Measurements from ENCODE around the gene TESMIN. TPM values are rescaled to one million over a fixed set of nuclear protein-coding genes. Genes with fewer than 3 reads are reported as not detected.

TESMIN gene
- total RNA-seq, 1 donor from 2014 or later = 2.5 TPM

DNA sequence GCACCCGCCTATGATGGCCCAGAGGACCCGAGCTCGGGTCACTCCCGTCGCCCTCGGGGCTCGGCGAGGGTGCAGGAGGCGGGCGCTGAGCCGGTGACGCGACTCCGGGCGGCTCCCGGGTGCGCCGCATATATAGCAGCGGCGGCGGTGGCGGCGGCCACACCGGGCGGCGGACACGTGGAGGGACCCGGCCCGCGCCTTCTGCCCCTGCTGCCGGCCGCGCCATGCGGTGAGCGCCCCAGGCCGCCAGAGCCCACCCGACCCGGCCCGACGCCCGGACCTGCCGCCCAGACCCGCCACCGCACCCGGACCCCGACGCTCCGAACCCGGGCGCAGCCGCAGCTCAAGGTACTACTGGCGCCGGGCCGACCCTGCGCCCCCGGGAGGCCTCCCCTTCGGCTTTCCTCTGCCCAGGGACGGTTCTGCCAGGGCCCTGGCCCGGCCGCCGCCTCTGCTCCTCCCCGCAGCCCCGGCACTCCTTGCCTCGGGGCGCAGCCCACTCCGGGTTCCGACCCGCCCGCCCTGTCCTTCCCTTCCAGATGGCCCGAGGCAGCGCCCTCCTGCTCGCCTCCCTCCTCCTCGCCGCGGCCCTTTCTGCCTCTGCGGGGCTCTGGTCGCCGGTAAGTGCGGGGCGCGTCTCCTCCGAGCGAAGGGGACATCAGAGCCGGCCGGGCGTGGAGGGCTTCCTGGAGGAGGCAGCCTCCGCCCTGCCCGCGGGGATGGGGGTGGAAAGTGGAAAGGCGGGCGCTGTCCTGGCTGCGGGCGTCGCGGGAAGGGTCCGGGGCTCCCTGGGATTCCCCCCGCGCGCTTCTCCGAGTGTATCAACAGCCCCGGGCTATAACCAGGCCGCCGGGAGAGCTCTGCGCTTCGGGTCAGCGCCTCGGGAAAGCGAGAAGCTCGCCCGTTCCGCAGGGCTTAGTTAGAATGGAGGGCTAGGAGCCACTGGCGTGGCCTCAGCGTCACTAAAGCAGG, 66.6 kb downstream of the TESMIN start, which contains the start of gene GAL:
GAL (plus strand) TSS at position 160 of the 972 bp plus-strand sequence; CDS start at position 540, 380 bp downstream.
- intact Hi-C loops (cut with micrococcal nuclease) = no loop called here

DNA sequence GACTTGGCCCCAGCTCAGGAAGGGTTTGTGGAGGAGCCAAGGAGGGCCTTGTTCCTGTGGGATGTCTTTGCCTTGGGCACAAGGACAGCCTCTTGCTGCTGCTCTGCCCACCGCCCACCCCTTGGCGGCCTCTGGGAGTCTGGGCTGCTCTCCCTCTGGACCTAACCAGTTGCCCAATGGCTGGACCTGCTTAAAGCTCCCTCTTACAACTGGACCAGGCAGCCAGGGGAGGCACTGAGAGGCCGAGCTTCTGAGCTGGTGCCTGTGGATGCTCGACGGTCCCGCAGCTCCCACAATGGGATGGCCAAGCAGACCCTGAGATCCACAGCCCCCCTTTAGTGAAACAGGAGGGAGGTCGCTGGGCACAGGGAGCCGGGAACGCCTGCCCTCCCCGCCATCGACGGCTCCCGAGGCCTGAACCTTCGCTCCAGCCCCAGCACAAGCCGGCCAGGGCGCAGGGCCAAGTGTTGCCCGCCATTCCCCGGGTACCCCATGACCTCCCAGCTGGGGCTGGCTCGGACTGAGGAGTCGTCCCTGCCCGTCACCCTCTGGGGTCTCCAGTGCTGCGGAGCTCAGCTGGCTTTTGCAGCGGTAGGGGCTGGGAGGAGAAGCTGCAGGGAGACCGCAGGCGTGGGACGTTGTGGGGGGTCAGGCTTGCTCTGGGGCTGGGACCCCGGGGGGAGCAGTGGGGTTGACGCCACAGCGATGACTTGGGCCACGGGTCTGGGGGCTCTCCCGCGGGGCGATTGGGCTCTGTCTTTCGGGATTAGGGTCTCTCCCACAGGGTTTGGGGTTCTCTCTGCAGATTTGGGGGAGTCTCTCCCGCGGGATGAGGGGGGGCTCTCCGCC, 67.6 kb downstream of the TESMIN start:
- intact Hi-C loops (cut with micrococcal nuclease) = no loop called here

GRCh38 chr11:68683121-68683520, 68.2 kb downstream of the TESMIN start:
- intact Hi-C loops (cut with micrococcal nuclease) = no loop called here

DNA sequence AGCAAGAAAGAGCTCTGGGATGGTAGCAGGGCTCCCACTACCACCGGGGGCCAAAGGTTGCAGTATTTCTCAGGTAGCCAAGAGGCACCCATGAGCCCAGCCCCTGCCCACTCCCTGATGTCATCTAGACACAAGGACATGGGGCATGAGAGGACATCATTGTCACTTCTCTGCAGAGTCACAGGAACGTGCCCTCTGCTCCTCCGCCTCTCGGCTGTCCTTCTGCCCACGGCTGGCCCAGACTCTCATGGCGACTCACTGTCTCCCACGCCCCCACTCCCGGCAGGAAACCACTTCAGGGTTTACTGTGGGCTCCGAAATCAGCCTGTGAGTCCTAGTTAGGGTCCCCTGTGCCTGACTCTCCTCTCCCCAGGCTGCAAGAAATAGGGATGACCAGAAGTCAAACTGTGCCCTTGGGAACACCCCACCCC, 68.8 kb downstream of the TESMIN start:
- intact Hi-C loops (cut with micrococcal nuclease) = no loop called here

DNA sequence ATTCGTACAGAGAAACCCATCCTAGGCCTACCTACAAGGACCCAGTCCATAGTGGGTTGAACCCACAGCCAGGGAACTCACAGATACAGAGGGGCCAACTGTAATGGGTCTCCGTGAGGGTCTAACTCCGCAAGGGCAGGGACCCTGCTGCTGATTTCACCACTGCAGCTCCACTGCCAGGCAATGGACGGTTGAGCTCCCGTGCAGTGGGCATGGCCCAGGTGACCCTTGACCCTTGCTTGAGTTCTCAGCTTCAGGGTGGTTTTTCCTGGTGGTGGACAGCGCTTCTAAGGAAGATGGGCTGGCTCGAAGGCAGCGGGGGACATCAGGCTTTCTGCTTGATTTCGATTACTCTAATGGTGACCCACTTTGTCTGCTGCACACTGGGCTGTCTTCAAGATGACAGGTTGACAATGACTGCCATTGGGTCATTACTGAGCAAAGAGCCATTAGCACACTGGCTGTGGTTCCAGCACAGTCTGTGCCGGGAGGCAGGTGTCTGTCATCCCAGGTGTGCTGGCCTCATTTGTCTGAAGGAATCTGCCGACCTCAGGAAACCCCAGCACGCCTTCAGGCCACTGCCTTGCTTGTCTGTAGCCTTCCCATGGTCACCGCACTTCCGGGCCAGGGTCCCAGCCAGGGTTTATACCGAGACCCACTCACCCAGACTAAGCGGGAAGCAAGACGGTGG, 70.6 kb downstream of the TESMIN start:
- intact Hi-C loops (cut with micrococcal nuclease) = no loop called here

DNA sequence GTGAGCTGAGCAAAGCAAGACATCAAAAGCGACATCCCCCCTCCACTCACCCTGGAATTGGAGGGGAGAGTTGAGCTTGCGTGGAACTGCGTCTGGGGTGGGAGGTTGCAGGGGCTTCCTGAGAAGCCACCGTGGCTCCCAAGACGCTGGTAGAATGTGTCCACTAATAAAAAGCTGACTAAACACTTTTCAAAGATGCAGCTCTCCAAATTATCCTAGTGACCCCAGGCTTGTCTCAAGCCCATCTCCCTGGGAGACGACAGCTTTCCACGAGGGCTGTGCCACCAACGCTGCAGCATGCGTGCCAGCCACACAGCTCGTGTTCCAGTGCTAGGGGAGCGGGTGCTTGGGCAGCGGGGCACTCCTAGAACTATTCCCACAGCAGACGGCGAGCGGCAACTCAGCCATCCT, 73.3 kb downstream of the TESMIN start:
- intact Hi-C loops (cut with micrococcal nuclease) = no loop called here

DNA sequence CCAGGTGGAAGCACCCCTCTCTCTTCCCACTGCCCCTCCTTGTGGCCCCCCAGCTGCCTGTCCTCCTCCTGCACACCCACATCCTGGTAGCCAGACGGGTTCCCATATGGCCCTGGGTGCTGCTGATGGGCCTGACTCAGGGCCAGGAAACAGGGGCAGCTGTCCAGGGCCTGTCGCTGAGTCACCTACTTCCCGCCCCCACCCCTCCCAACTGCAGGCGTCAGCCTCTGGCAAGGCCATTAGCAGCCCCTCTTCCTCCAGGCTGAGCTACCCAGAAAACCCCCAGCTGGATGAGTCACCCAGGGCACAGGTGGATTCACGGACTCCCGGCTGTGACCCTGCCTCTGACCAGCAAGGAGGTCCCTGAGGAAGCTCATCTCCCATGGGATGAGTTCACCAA, 73.9 kb downstream of the TESMIN start:
- intact Hi-C loops (cut with micrococcal nuclease) = no loop called here

GRCh38 chr11:68674461-68674860, 76.9 kb downstream of the TESMIN start:
- intact Hi-C loops (cut with micrococcal nuclease) = no loop called here

DNA sequence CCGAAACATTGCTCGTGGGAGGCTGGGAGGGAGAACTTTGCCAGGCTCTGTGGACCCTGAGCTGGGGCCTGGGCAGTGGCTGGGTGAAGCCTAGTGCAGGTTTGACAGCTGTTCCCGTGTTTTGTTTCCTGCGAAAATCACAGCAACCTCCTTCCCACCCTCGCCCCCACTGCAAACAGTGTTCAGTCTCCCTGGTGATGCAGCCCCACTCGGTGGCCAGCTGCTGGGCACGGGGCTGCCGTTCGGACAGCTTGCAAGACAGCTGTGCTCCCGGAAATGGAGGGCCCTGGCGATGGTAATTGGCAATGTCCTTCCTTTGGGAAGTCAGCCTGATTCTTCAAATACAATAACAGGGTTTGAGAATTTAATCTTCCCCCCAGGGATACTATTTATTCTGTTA, 77.3 kb downstream of the TESMIN start:
- intact Hi-C loops (cut with micrococcal nuclease) = no loop called here

DNA sequence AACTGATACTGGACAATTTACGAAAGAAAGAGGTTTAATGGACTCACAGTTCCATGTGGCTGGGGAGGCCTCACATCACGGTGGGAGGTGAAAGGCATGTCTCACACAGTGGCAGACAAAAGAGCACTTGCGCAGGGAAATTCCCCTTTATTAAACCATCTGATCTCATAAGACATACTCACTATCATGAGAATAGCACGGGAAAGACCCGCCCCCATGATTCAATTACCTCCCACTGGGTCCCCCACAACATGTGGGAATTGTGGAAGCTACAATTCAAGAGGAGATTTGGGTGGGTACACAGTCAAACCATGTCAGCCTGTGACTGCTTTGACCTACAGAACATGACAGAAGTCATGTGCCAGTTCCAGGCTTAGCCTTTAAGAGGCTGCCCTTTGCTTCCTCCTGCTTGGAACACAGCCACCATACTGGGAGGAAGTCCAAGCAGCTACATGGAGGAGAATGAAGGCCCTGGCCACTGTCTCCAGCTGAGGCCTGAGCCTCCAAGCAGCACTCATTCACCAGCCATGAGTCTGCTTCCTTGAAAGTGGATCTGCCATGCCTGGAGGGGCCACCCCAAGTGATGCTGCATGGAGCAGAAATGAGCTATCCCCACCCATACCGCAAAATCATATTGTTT, 77.9 kb downstream of the TESMIN start:
- intact Hi-C loops (cut with micrococcal nuclease) = no loop called here

DNA sequence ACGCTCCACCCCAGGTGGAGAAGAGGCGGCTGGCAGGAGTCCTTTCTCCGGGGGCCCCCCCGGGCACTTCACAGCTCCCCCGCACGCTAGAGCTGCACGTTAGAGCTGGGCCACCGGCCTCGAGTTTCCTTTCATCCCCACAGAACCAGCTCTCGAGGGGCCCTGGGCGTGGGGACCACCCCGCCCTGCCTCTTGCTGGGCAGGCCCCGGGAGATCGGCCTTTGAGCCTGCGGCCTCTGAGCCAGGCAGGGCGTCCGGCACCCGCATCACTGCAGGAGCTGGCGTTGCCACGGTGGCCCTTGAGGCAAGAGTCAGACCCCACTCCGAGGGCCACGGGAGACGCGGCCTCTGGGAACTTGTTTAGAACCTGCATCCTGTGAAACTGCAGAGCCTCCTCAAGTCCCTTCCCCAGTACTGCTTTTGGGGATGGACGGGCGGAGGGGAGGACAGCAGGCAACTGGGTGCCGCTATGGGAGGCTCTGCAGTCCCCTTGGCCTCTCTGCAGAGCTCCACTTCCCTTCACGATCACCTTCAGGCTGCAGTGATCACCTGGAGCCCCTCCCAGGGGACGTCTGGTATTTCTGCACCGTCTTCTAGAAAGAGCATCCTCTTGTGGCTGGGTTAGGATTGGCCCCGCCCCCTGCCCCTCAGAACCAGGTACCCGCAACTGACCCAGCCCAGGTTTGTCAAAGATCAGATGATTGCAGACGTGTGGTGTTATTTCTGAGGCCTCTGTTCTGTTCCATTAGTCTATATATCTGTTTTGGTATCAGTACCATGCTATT, 80.9 kb downstream of the TESMIN start:
- intact Hi-C loops (cut with micrococcal nuclease) = no loop called here

- intact Hi-C loops (cut with micrococcal nuclease) = no loop called here
Measured at GRCh38 chr11:68669301-68670090, 81.8 kb downstream of the TESMIN start.

GRCh38 chr11:68667511-68668500, 83.5 kb downstream of the TESMIN start:
- intact Hi-C loops (cut with micrococcal nuclease) = no loop called here

DNA sequence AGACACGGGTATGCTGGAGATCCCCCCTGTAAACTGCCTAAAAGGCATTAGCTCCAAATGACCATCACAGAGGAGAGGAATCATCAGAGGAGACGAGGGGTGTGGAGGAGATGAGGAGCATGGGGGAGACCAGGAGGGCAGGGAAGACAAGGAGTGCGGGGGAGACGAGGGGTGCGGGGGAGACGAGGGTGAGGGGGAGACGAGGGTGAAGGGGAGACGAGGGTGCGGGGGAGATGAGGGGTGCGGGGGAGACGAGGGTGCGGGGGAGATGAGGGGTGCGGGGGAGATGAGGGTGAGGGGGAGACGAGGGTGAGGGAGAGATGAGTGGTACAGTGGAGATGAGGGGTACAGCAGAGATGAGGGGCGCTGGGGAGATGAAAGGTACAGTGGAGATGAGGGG, 84.5 kb downstream of the TESMIN start:
- intact Hi-C loops (cut with micrococcal nuclease) = no loop called here

DNA sequence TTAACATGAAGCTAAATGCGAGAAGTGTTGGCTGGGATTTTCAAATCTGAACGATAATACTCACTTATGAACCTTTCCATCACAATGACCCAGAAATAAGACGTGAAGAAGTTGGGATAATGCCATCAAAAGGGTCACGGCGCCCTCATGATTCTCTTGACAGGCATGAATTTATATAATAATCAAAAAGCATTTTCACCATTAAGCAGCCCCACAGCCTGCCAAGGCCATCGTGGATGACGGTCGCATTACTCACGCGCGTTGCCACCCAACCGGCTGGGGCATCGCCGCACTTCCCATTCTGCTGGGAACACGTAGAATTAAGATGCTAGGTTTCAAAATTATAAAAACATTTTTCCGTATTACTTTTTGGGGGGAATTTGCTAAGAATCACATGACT, 85.9 kb downstream of the TESMIN start:
- intact Hi-C loops (cut with micrococcal nuclease) = no loop called here

- intact Hi-C loops (cut with micrococcal nuclease) = no loop called here
Measured at GRCh38 chr11:68664906-68665305, 86.4 kb downstream of the TESMIN start.

GRCh38 chr11:68664141-68664540, 87.2 kb downstream of the TESMIN start:
- intact Hi-C loops (cut with micrococcal nuclease) = no loop called here

GRCh38 chr11:68663482-68664010, 87.8 kb downstream of the TESMIN start:
- intact Hi-C loops (cut with micrococcal nuclease) = no loop called here
